GM21515 (cell line): ENCODE measurements around the gene S100A14.
"Not testable (repeated sequence)": the region's sequence is repeated elsewhere in the genome, so short reads cannot be mapped to it uniquely, and the experiment has no call there.

Source experiments
- ATAC-seq: cut with Tn5 transposase; IDR thresholded peaks from one replicate; pipeline ENCODE4 v1.9.1; 2021; ENCODE audit not compliant: unreplicated experiment

The S100A14 gene

DNA sequence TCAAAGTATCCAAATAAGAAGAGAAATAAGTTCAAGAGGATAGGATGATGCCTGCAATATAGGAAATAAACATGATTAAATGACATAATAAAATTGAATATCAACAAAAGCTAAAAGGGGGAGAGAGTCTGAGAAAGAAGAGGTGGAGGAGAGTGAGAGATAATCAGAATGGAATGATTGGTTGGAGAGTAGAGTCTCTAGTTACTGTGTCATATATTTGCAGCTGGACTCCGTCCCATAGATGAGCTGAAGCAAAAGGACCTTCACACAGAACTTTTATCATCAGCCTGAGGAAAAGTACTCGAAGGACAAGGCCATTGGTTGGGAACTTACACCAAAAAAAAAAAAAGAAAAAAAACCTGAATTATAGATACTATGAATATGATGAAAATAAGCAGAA is 27.6 kb downstream of the S100A14 start:
- no peak for ATAC-seq

- ATAC-seq = not testable (repeated sequence)
Measured at GRCh38 chr1:153588033-153588432, 28.1 kb downstream of the S100A14 start.

DNA sequence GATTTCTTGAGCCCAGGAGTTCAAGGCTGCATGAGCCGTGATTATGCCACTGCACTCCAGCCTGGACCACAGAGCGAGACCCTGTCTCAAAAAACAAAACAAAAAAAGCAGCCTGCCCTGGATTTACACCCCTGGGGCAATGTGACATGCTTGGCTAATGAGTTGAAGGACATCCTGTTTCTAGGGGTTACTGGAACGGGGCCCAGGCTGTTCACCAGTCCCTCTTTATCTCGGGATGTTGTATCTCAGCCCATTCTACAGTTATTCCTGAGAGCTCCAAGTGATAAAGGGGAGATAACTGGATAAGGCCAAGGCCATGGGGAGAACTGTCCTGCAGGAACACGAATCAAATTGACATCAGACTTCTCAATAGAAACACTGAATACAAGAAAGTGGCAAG is 28.8 kb downstream of the S100A14 start:
- ATAC-seq = no peak

GRCh38 chr1:153586347-153586746 is 29.8 kb downstream of the S100A14 start:
- no peak for ATAC-seq

DNA sequence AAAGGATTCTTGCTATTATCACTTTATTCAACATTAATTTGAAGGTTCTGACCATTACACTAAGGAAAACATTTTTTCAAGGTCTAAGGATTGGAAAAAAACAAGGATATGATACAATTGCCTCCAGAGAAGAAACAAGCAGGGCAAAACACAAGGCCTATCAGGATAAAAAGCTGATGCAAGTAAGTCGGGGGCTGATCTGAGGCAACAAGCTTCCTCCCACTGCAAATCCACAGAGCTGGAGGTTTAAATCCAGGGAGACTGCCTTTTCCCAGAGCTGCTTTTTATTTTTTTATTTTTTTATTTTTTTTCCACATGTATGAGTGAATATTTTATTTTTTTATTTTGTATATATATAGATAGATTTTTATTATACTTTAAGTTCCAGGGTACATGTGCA is 31.1 kb downstream of the S100A14 start:
- no peak for ATAC-seq

DNA sequence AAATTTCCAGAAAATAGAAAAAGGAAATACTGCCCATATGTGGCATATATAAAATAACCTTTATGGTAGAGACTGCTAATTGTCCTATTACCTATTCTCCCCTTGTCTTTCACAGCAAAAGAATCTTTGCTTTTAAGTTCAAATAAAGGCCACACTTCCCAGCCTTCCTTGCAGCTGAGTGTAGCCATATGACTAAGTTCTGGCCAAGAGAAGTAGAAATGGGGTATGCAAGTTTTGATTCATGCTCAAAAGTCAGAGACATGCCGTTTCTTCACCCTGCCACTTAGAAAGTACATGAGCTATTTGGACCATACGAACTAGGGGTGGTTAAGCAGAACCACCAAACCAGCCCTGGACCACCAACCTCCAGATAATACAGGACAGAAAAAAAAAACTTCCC is 32.1 kb downstream of the S100A14 start:
- ATAC-seq = no peak

GRCh38 chr1:153583514-153583913 is 32.6 kb downstream of the S100A14 start:
- not testable (repeated sequence) for ATAC-seq

- ATAC-seq = not testable (repeated sequence)
Measured at GRCh38 chr1:153582836-153583235, 33.3 kb downstream of the S100A14 start.

- ATAC-seq = no peak
Measured at GRCh38 chr1:153578936-153579335, 37.2 kb downstream of the S100A14 start.

DNA sequence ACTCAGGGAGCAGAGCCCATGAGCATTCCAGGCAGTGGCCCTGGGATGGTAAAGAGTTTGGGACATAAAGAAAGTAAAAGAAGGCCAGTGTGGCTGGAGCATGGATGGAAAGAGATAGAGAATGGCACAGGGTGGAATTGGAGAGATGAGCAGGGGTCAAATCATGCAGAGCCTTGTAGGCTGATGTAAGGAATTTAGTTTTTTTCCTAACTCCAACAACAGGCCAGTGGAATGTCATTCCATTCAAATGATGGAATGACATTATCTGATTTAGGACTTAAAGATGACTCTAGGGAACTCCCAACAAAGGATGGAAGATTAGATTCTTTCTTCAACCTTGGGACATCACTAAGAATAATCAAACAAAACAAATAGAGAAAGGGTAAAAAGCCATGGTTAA is 37.6 kb downstream of the S100A14 start:
- no peak for ATAC-seq

DNA sequence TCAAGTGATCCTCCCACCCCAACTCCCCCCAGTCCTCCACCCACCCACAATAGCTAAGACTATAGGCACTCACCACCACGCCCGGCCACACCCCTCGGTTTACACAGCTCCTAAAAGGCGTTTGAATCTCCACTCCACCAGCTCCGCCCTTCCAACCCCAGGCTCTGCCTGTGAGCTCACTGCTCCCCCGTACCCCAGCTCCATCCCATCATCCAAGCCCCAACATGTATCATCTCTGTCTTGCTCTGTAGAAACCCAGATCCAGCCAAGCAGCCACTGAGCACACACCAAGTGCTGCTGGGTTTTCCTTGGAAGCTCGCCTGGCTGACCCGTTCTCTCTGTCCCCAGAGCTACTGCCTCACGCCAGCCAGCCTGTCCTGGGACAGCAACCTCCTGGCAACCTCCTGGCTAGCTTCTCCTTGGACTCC is 38.5 kb downstream of the S100A14 start:
- no peak for ATAC-seq

- no peak for ATAC-seq
Measured at GRCh38 chr1:153577138-153577537, 39.0 kb downstream of the S100A14 start.

DNA sequence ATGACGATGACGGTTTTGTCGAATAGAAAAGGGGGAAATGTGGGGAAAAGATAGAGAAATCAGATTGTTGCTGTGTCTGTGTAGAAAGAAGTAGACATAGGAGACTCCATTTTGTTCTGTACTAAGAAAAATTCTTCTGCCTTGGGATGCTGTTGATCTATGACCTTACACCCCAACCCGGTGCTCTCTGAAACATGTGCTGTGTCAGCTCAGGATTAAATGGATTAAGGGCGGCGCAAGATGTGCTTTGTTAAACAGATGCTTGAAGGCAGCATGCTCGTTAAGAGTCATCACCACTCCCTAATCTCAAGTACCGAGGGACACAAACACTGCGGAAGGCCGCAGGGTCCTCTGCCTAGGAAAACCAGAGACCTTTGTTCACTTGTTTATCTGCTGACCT is 40.6 kb downstream of the S100A14 start:
- ATAC-seq = not testable (repeated sequence)

DNA sequence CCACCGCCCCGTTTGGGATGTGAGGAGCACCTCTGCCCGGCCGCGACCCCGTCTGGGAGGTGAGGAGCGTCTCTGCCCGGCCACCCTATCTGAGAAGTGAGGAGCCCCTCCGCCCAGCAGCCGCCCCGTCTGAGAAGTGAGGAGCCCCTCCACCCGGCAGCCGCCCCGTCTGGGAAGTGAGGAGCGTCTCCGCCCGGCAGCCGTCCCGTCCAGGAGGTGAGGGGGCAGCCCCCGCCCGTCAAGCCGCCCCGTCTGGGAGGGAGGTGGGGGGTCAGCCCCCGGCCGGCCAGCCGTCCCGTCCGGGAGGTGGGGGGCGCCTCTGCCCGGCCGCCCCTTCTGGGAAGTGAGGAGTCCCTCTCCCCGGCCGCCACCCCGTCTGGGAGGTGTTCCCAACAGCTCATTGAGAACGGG is 41.0 kb downstream of the S100A14 start:
- not testable (repeated sequence) for ATAC-seq

GRCh38 chr1:153573351-153573750 is 42.8 kb downstream of the S100A14 start:
- ATAC-seq = no peak

DNA sequence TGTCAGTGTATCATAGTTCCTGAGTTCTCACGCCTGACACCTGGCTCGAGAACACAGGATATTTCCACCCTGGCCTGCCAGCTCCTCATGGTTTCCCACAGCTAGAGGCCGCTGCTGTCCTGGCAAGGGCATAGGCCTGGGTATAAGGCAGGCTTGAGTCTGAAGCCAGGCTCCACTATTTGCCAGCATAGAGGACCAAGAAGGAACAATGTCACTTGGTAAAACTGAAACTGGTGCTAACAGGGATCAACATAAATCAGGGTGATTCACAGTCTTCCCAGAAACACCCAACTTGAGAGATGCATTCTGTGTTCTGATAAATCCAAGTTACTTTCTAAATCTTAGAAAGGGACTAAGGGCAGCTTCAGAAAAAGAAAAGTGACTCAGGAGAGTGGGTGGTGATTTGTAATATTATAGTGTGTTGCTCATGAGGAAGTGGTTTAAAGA is 43.5 kb downstream of the S100A14 start:
- no peak for ATAC-seq

DNA sequence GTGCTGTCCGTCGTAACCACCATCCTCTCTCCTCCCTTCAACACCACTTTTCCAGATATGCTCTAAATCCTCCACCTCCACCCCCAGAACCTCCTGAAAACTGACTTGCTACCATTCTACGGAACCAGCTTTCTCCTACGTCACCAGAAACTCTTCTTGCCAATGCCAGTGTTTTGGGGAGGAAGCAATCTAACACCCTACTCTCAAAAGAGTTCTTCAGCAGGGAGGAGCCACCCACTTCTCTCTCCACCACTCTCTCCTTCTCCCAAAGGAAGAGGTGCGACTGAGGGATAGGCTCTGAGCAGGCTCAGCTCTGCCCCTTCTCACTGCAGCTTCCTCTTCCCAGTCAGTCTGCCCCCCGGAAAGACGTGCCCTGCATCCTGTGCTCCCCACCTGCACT is 44.4 kb downstream of the S100A14 start:
- ATAC-seq = no peak

DNA sequence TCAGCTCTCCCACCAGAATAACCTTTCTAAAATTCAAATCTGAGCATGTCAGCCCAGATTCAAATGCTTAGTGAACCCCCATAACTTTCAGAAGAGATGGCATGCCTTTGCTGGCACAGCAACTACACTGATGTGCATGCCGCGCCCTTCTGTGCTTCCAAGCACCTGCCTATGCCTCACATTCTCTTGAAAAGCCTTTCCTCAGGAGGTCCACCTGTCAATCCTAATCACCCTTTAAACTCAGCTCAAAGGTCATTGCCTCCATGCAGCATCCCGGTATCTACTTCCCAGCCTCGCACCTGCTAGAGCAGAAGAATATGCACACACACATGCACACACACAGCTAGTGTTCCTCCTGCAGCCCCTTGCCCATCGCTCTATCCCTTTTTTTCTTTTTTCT is 45.3 kb downstream of the S100A14 start:
- ATAC-seq = no peak

DNA sequence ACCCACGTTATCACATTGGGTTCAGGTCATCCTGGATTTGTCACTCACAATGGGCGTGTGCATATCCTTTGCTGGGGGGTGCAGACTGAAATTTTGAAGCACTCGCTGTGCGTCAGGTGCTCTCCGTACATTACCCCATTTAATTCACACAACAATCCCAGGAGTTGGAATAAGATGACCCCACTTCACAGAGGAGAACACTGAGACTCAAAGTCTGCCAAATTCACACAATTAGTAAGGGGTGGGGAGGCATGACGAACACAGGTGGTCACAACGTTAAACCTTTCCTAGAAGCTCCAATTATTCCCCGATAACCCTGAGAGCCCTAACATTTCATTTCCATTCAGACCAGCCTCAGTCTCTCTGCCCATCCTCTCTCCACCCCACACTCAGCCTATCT is 46.7 kb downstream of the S100A14 start:
- no peak for ATAC-seq

DNA sequence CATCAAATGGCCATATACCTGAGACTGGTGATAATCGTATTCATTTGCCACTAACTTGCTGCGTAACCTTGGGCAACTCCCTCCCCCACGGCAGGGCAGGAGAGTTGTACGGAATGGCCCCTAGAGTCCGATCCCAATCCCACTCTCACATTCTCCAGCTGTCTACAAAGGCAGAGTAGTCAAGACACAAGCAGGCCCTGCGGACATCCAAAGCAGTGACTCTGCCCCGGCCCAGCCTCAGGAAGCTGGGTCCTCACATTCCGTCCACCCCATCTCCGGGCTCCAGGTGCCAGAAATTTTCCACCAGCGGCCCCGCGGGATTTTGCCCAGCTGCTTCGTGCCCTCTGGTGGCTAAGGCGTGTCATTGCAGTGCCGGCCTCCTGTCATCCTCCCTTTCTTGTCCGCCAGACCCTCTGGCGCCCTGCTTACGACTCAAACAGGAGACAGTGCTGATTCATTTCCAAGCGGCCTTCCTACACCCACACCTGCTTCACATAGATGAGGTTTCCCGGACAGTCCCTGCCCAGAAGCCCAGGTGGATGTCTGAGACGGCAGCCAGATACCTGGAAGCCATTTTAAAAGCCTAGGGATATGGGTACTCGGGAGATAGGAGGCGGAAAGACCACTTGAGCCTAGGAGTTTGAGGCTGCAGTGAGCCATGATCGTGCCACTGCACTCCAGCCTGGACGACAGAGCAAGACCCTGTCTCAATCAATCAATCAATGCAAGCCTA is 47.6 kb downstream of the S100A14 start:
- no peak for ATAC-seq

- ATAC-seq = no peak
Measured at GRCh38 chr1:153567621-153568366, 48.3 kb downstream of the S100A14 start.
